Endothelial cell of umbilical vein (primary cell): ENCODE data around the gene LHFPL6. TPM values are rescaled to one million over a fixed set of nuclear protein-coding genes. Genes with fewer than 3 reads are reported as not detected.

Source experiments
- BruUV-seq: library from RNA; stranded (reverse); fragments of 400-500 nt; replicated peaks from 2 replicates; lab custom pipeline; 2021; lab: Mats Ljungman, UMichigan
- CTCF ChIA-PET: fragments of 300-600, 350-600 bp; sonication (Branson Sonifier 250); formaldehyde crosslinking; loops from one replicate; lab custom pipeline; 2021; ENCODE audit warnings: antibody characterized with exemption, inconsistent platforms; lab: Charles Lee
- POLR2A ChIA-PET: fragments of 300-600, 350-600 bp; sonication (Branson Sonifier 250); formaldehyde crosslinking; loops from one replicate; lab custom pipeline; 2021; ENCODE audit warnings: antibody characterized with exemption, inconsistent platforms; lab: Charles Lee
- DNase-seq: peaks from one replicate; pipeline ENCODE4 v3.0.0-alpha.2; 2011; ENCODE audit warnings: low read depth, low spot score
- FAIRE-seq: peaks from 2 replicates; lab custom pipeline; 2011; peaks lifted over from hg19 to GRCh38; lab: Jason Lieb, UNC
- H2AFZ ChIP-seq: 2 replicates; pipeline ENCODE4 v1.6.0; 2012; ENCODE audit warnings: low read depth, low read length, control low read depth, inconsistent platforms
- H3K27ac ChIP-seq: 2 replicates; pipeline ENCODE4 v1.5.1; 2011; ENCODE audit warnings: low read depth, mild to moderate bottlenecking, control low read depth, low read length, moderate library complexity; ENCODE audit not compliant: insufficient read depth
- H3K27me3 ChIP-seq, 2 experiments: 2 replicates each; pipeline versions ENCODE4 v1.6.0 to v1.6.1; 2011; ENCODE audit warnings: low read length in 2 of 2, mixed read lengths in 1 of 2; ENCODE audit not compliant: control insufficient read depth in 2 of 2, insufficient read depth in 2 of 2
- H3K36me3 ChIP-seq, 2 experiments: 2 replicates in 1 of 2; 3 replicates in 1 of 2; pipeline ENCODE4 v1.5.1; 2011; ENCODE audit warnings: low read length in 2 of 2, mild to moderate bottlenecking in 1 of 2, moderate library complexity in 1 of 2; ENCODE audit not compliant: control insufficient read depth in 2 of 2, insufficient read depth in 2 of 2; ENCODE audit errors: extremely low read depth in 1 of 2
- H3K4me1 ChIP-seq: 3 replicates; pipeline ENCODE4 v1.5.1; 2011; ENCODE audit warnings: mild to moderate bottlenecking, low read length; ENCODE audit not compliant: control insufficient read depth, insufficient read depth; ENCODE audit errors: extremely low read depth
- H3K4me2 ChIP-seq: 2 replicates; pipeline ENCODE4 v1.6.1; 2011; ENCODE audit warnings: low read length, control low read depth, mixed read lengths; ENCODE audit not compliant: insufficient read depth
- H3K4me3 ChIP-seq, 3 experiments: fragments of 200-600 bp in 1 of 3; sonication (generic), shearing (Covaris generic) in 1 of 3; replicated peaks in 1 of 3; 2 replicates each; pipeline ENCODE4 v1.5.1; 2011 to 2016; ENCODE audit warnings: control low read depth in 3 of 3, low read length in 3 of 3, mild to moderate bottlenecking in 2 of 3, inconsistent platforms in 1 of 3, low read depth in 1 of 3, moderate library complexity in 1 of 3; ENCODE audit not compliant: insufficient read depth in 1 of 3
- H3K79me2 ChIP-seq: 2 replicates; pipeline ENCODE4 v1.6.0; 2012; ENCODE audit warnings: low read length, inconsistent platforms; ENCODE audit not compliant: control insufficient read depth, insufficient read depth
- H3K9ac ChIP-seq: replicated peaks from 2 replicates; pipeline ENCODE3; 2011; ENCODE audit warnings: low read length, control low read depth; ENCODE audit not compliant: insufficient read depth; ENCODE audit errors: extremely low read depth
- H3K9me1 ChIP-seq: replicated peaks from 3 replicates; pipeline ENCODE4 v1.6.0; 2011; ENCODE audit warnings: mild to moderate bottlenecking, low read length; ENCODE audit not compliant: control insufficient read depth, insufficient read depth; ENCODE audit errors: extremely low read depth
- H3K9me3 ChIP-seq: replicated peaks from 2 replicates; pipeline ENCODE4 v1.5.1; 2012; ENCODE audit warnings: low read length, inconsistent platforms; ENCODE audit not compliant: control insufficient read depth, insufficient read depth
- H4K20me1 ChIP-seq: replicated peaks from 2 replicates; pipeline ENCODE3; 2011; ENCODE audit warnings: mild to moderate bottlenecking, low read length; ENCODE audit not compliant: control insufficient read depth, insufficient read depth; ENCODE audit errors: extremely low read depth
- FOS ChIP-seq: IDR thresholded peaks from 2 replicates; pipeline ENCODE4 v1.6.1; 2011; ENCODE audit warnings: mild to moderate bottlenecking, low read length, moderate library complexity, borderline replicate concordance; ENCODE audit not compliant: insufficient read depth
- GATA2 ChIP-seq: IDR thresholded peaks from 2 replicates; pipeline ENCODE4 v1.7.0; 2011; ENCODE audit warnings: low read depth, mild to moderate bottlenecking, moderate library complexity, mixed read lengths, low read length; ENCODE audit not compliant: insufficient read length, insufficient read depth
- JUN ChIP-seq: IDR thresholded peaks from 2 replicates; pipeline ENCODE4 v1.6.1; 2011; ENCODE audit warnings: borderline replicate concordance, low read depth; ENCODE audit not compliant: insufficient read length, insufficient read depth
- MYC ChIP-seq: IDR thresholded peaks from one replicate; pipeline ENCODE4 v1.6.1; 2011; ENCODE audit warnings: mild to moderate bottlenecking, low read depth, low read length
- POLR2AphosphoS5 ChIP-seq: IDR thresholded peaks from 2 replicates; pipeline ENCODE4 v1.6.1; 2012; ENCODE audit warnings: low read depth, mild to moderate bottlenecking, control low read depth, low read length, moderate library complexity; ENCODE audit not compliant: insufficient read depth
- dilution Hi-C: fragments of 300-500 bp; cut with MboI; formaldehyde crosslinking; loops from one replicate; pipeline ENCODE4 v1.15.0; 2019; ENCODE audit warnings: low sequenced_read_pairs; ENCODE audit not compliant: extremely low pct_ligation_motif_present
- intact Hi-C: fragments of 100-400 bp; cut with micrococcal nuclease; formaldehyde crosslinking; loops from one replicate; pipeline ENCODE4 v1.10.0; 2022
- polyA plus RNA-seq, 4 experiments: library from polyadenylated mRNA; depleted of rRNA in 3 of 4; stranded (reverse) in 3 of 4; unstranded in 1 of 4; fragments of >200 nt; gene quantifications; 2 replicates each; pipeline versions ENCODE4 v1.2.1 to v1.2.3, GENCODE V29; 2011 to 2012; ENCODE audit warnings: missing spikeins in 1 of 4
- total RNA-seq: library from RNA; stranded (reverse); gene quantifications from 2 replicates; pipeline ENCODE4 v1.2.3, GENCODE V29; 2021

LHFPL6 gene
- total and polyA plus RNA-seq, 2 donors (not counting 3 experiments of a cell fraction or from before 2014, with no cell fraction given) = 17.5 to 19.4 TPM

- ChIA-PET CTCF (interaction anchor here (1.2 to 2.5 kb wide), 3 partner anchors 13 to 118 kb away, joined by 3 to 18 read pairs (median 8); no protein-coding TSS in a partner anchor), POLR2A (no interaction called here)
- Histone ChIP-seq H3K79me2 (no peaks in the 10 kb centered on the region), H4K20me1 (no peaks in the 10 kb centered on the region), H3K9me1 (no peaks in the 10 kb centered on the region), H3K27ac (no peak overlapping the region), H3K4me3 (no peak overlapping the region), H3K27me3 (no peaks in the 10 kb centered on the region), H3K9ac (no peak overlapping the region), H3K4me2 (no peak overlapping the region), H3K36me3 (no peaks in the 10 kb centered on the region), H2AFZ (no peak overlapping the region), H3K4me1 (no peaks in the 10 kb centered on the region), H3K9me3 (no peaks in the 10 kb centered on the region)
- dilution Hi-C loops = no loop called here
- TF ChIP-seq POLR2AphosphoS5 = no peak
- no peak for TF ChIP-seq JUN
- no peak for TF ChIP-seq GATA2
- TF ChIP-seq MYC = no peak
- TF ChIP-seq FOS = no peak
- DNase-seq (no peak), FAIRE-seq (no peak)
- intact Hi-C loops = no loop called here
- no TSS peak for BruUV-seq
Measured at GRCh38 chr13:39498471-39499114, 104.4 kb downstream of the LHFPL6 start.

- no TSS peak for BruUV-seq
- CTCF ChIA-PET = interaction anchor here (1.0 to 2.6 kb wide), 3 partner anchors 19 to 120 kb away, joined by 4 to 9 read pairs (median 4); no protein-coding TSS in a partner anchor
- Histone ChIP-seq H3K4me3 (no peak overlapping the region), H3K4me2 (no peak overlapping the region), H4K20me1 (no peaks in the 10 kb centered on the region), H3K36me3 (no peaks in the 10 kb centered on the region), H3K79me2 (no peaks in the 10 kb centered on the region), H3K9ac (no peak overlapping the region), H3K9me3 (no peaks in the 10 kb centered on the region), H2AFZ (no peak overlapping the region), H3K4me1 (no peaks in the 10 kb centered on the region), H3K27ac (no peak overlapping the region), H3K27me3 (no peaks in the 10 kb centered on the region), H3K9me1 (no peaks in the 10 kb centered on the region)
- TF ChIP-seq JUN = no peak
- no peak for DNase-seq
- dilution Hi-C loops (no loop called here), intact Hi-C loops (no loop called here)
- FAIRE-seq = no peak
- POLR2A ChIA-PET = no interaction called here
Measured at GRCh38 chr13:39496506-39496905, 106.5 kb downstream of the LHFPL6 start.
